Right atrium auricular region (tissue), 2 donors: Measurements from ENCODE around the gene BCAR1. TPM values are rescaled to one million over a fixed set of nuclear protein-coding genes. Genes with fewer than 3 reads are reported as not detected.

Experiments used
- DNase-seq: peaks from one replicate; pipeline ENCODE4 v3.0.0-alpha.2; 2019; ENCODE audit warnings: low spot score
- H3K27ac ChIP-seq, 2 donors: fragments of 200-600 bp; sonication (generic); 1 replicate in 1 of 2; 2 replicates in 1 of 2; pipeline ENCODE4 v1.5.1; 2016 to 2019
- H3K27me3 ChIP-seq, 2 donors: fragments of 200-600 bp; sonication (generic); one replicate each; pipeline versions ENCODE4 v1.5.1 to v1.6.0; 2017 to 2019
- H3K36me3 ChIP-seq: fragments of 200-600 bp; sonication (generic); one replicate; pipeline ENCODE4 v1.5.1; 2016
- H3K4me1 ChIP-seq, 2 donors: fragments of 200-600 bp; sonication (generic); one replicate each; pipeline versions ENCODE4 v1.5.1 to v1.6.0; 2017 to 2019
- H3K4me3 ChIP-seq, 2 donors: fragments of 200-600 bp; sonication (generic); 1 replicate in 1 of 2; 2 replicates in 1 of 2; pipeline ENCODE4 v1.5.1; 2017 to 2019; ENCODE audit warnings: mild to moderate bottlenecking in 1 of 2, moderate library complexity in 1 of 2
- H3K9me3 ChIP-seq, 2 donors: fragments of 200-600 bp; sonication (generic); one replicate each; pipeline ENCODE4 v1.5.1; 2019
- total RNA-seq, 2 donors: library from RNA; depleted of rRNA; stranded (reverse); fragments of >200 nt; gene quantifications; one replicate each; pipeline ENCODE4 v1.1.0, GENCODE V29; 2016
- TF ChIP-seq, protein P1 (sequence below), 2 donors: fragments of 200-600 bp; sonication (generic); IDR thresholded peaks; one replicate each; pipeline ENCODE4 v1.5.1; 2019; ENCODE audit warnings: antibody characterized with exemption in 2 of 2

BCAR1 gene
- total RNA-seq, 2 donors from 2014 or later: 58.0 to 88.2 TPM

DNA sequence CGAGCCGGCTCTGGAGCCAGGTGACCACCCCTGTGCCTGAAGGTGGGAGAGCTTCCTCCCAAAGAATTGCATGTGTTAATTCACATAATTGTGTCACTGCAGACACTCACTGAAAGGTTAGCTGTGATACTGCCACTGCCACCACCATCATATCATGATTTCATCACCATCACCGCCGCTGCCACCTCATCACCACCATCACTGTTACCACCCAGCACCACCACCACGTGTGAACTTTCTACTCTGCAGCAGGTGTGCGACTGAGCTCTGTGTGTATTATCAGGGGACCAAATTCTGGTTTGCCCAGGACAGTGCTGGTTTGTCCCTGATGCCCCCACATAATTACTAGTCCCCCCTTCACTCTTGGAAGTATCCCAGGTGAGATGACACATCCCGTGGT, 15.2 kb downstream of the BCAR1 start:
- H3K27me3 ChIP-seq: no peaks in the 10 kb centered on the region
- no peak for DNase-seq
- H3K4me1 ChIP-seq: peaks cover 0 to 63% of the 10 kb centered on the region in 2 donors
- peak overlapping the region in 1 of 2 donors; percentile 93 for H3K27ac ChIP-seq
- H3K4me3 ChIP-seq: no peak overlapping the region
- TF ChIP-seq, protein P1, sequence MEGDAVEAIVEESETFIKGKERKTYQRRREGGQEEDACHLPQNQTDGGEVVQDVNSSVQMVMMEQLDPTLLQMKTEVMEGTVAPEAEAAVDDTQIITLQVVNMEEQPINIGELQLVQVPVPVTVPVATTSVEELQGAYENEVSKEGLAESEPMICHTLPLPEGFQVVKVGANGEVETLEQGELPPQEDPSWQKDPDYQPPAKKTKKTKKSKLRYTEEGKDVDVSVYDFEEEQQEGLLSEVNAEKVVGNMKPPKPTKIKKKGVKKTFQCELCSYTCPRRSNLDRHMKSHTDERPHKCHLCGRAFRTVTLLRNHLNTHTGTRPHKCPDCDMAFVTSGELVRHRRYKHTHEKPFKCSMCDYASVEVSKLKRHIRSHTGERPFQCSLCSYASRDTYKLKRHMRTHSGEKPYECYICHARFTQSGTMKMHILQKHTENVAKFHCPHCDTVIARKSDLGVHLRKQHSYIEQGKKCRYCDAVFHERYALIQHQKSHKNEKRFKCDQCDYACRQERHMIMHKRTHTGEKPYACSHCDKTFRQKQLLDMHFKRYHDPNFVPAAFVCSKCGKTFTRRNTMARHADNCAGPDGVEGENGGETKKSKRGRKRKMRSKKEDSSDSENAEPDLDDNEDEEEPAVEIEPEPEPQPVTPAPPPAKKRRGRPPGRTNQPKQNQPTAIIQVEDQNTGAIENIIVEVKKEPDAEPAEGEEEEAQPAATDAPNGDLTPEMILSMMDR (IDR thresholded peaks at IDR 0.05): no peak
- no peaks in the 10 kb centered on the region for H3K9me3 ChIP-seq
- H3K36me3 ChIP-seq: peaks cover 32% of the 10 kb centered on the region

DNA sequence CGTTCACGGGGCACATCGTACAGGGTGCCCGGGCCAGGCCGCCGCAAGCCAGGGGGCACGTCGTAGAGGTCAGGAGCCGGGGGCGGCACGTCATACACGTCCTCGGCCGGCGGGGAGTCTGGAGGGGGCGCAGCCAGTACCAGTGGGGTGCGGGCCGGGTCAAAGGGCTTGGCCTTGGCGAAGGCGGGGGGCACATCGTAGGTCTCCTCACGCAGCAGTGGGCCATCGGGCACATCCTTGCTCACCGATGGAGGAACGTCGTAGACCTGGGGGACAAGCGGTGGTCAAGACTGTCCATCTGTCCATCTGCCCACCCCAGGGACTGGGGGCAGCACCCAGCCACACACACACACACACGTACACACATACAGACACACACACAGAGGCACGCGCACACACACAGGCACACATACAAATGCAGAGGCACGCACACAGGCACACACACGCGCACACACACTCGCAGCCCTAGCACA, 15.7 kb downstream of the BCAR1 start:
- Histone ChIP-seq H3K27me3 (no peaks in the 10 kb centered on the region), H3K9me3 (no peaks in the 10 kb centered on the region), H3K36me3 (peaks cover 30% of the 10 kb centered on the region), H3K4me3 (no peak overlapping the region), H3K27ac (peak overlapping the region in 1 of 2 donors; percentile 93), H3K4me1 (peaks cover 0 to 60% of the 10 kb centered on the region in 2 donors)
- TF ChIP-seq, protein P1 (IDR thresholded peaks at IDR 0.05): no peak
- no peak for DNase-seq

DNA sequence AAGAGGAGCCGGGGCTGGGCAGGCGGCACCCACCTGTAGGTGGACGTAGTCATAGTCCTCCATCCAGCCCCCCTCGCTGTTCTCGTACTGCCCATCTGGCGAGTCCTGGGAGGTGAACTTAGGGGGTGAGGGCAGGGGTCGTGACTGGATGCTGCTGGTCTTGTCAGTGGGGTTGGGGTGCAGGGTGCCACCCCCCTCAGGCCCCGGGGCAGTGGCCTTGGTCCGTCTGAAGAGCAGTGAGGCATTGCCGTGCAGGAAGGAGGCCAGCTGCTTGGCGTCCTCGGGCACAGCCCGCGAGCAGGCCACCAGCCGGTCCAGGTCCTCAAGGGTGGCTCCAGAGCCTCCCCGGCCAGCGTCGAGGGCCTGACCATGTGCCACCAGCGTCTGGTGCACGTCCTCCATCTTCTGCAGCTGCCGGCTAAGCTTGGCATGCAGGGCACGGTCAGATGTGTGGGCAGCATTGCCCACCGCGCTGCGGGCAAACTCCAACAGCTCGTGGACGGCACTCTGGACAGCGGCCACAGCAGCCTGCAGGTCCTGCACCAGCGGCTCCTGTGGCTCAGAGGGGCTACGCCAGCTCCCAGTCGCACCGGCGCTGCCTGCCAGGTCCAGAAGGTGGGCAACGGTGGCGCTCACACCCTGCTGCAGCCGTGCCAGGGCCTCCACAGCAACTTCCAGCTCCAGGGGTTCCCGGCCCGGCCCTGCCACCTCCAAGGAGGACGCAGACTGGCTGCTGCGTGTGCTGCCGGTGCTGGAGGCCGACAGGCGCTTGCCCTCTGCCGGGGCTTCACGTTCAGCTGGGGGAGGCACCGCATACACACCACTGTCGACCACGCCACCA, 16.3 kb downstream of the BCAR1 start:
- peaks cover 0 to 60% of the 10 kb centered on the region in 2 donors for H3K4me1 ChIP-seq
- H3K9me3 ChIP-seq: no peaks in the 10 kb centered on the region
- H3K27ac ChIP-seq: peak overlapping the region; percentile 55 to 93
- H3K4me3 ChIP-seq: no peak overlapping the region
- H3K36me3 ChIP-seq: peaks cover 30% of the 10 kb centered on the region
- H3K27me3 ChIP-seq: no peaks in the 10 kb centered on the region
- no peak for DNase-seq
- TF ChIP-seq, protein P1 (IDR thresholded peaks at IDR 0.05): no peak

DNA sequence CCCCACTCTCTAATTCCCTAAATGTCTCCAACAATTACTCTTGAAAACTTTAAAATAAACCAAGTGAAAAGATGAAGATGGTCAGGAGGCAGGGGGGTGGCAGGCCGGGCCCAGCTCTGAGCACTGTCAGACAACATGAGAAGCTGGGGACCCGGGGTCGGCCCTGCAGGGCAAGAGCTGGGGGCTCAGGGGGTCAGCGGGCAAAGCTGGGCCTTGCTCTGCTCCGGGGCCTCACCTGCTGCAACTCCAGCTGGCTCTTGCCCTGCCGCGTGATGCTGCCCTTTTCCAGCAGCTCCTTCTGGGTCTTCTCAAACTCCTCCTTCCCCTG, 17.8 kb downstream of the BCAR1 start:
- no peaks in the 10 kb centered on the region for H3K27me3 ChIP-seq
- no peaks in the 10 kb centered on the region for H3K9me3 ChIP-seq
- H3K36me3 ChIP-seq: peaks cover 44% of the 10 kb centered on the region
- peak overlapping the region; percentile 63 to 93 for H3K27ac ChIP-seq
- no peak for DNase-seq
- H3K4me1 ChIP-seq: peaks cover 0 to 51% of the 10 kb centered on the region in 2 donors
- TF ChIP-seq, protein P1 (IDR thresholded peaks at IDR 0.05): no peak
- H3K4me3 ChIP-seq: no peak overlapping the region

DNA sequence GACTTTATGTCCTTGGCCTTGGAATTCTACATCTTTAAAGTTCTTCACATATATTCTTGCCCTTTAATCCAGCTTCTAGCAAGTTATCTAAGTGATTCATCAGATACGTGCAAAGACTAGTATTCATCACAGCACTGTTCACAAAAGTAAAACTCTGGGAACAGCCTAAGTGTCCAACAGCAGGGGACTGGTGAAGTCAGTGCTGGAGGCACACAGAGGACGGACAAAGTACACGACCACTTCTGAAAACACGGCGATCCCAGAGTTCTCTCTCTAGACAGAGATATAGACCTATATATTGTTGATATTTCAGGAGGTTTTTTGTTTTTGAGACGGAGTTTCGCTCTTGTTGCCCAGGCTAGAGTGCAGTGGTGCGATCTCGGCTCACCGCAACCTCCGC, 19.9 kb downstream of the BCAR1 start:
- Histone ChIP-seq H3K4me1 (peaks cover 0 to 33% of the 10 kb centered on the region in 2 donors), H3K9me3 (no peaks in the 10 kb centered on the region), H3K36me3 (peaks cover 49% of the 10 kb centered on the region), H3K27ac (no peak overlapping the region), H3K27me3 (no peaks in the 10 kb centered on the region), H3K4me3 (no peak overlapping the region)
- DNase-seq: no peak
- TF ChIP-seq, protein P1 (IDR thresholded peaks at IDR 0.05): no peak
